ENCODE results near the gene EHBP1. TPM values are rescaled to one million over a fixed set of nuclear protein-coding genes. Genes with fewer than 3 reads are reported as not detected.

The EHBP1 gene
- total and polyA plus RNA-seq, 2 donors (not counting 3 experiments of a cell fraction or from before 2014, with no cell fraction given), result 8.4 to 34.8 TPM

DNA sequence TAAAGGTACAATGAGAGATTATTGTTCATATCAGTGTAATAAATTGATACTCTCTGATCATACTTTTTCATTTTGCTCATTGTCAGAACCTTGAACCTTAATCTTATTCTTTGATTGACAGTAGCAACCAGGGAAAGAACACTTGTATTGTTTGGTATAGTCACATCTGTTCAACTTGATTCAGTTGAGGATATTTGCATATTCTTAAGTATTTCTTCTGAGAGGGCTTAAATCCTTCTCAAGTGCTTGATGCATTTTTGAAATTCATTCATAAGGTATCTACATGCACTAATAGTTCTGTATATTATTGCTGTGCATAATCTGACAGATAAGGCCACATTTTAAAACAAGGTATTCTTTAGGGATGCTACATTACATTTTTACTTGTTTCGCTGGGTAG is 118.9 kb downstream of the EHBP1 start:
- Histone ChIP-seq H3K79me2 (ENCODE audit: control insufficient read depth, insufficient read depth, low read length) (no peaks in the 10 kb centered on the region), H2AFZ (ENCODE audit: low read depth, low read length) (no peak overlapping the region), H3K36me3 (ENCODE audit: control insufficient read depth in 2 of 2, extremely low read depth in 1 of 2, insufficient read depth in 2 of 2, low read length in 2 of 2) (no peaks in the 10 kb centered on the region), H3K27me3 (ENCODE audit: control insufficient read depth in 2 of 2, insufficient read depth in 2 of 2, low read length in 2 of 2) (no peaks in the 10 kb centered on the region), H3K4me2 (ENCODE audit: insufficient read depth, low read length) (no peak overlapping the region), H3K4me3 (replicated peaks in 1 of 3; ENCODE audit: insufficient read depth in 1 of 3, low read depth in 1 of 3, low read length in 3 of 3) (no peak overlapping the region), H3K27ac (ENCODE audit: insufficient read depth, low read depth, low read length) (no peak overlapping the region), H3K9me3 (replicated peaks; ENCODE audit: control insufficient read depth, insufficient read depth, low read length) (no peaks in the 10 kb centered on the region), H3K9me1 (replicated peaks; ENCODE audit: control insufficient read depth, extremely low read depth, insufficient read depth, low read length) (no peaks in the 10 kb centered on the region), H3K9ac (replicated peaks; ENCODE audit: extremely low read depth, insufficient read depth, low read length) (no peak overlapping the region), H3K4me1 (ENCODE audit: control insufficient read depth, extremely low read depth, insufficient read depth, low read length) (peaks cover 18% of the 10 kb centered on the region), H4K20me1 (replicated peaks; ENCODE audit: control insufficient read depth, extremely low read depth, insufficient read depth, low read length) (no peaks in the 10 kb centered on the region)
- ChIA-PET POLR2A (no interaction called here), CTCF (interaction anchor here (0.6 to 1.2 kb wide), 2 partner anchors 19 to 32 kb away, joined by 3 read pairs; no protein-coding TSS in a partner anchor)
- dilution Hi-C loops (cut with MboI; ENCODE audit: extremely low pct_ligation_motif_present, low sequenced_read_pairs), result no loop called here
- BruUV-seq (replicated peaks), result no TSS peak
- TF ChIP-seq MYC (IDR thresholded peaks at IDR 0.05; ENCODE audit: low read depth, low read length) (no peak), FOS (IDR thresholded peaks at IDR 0.05; ENCODE audit: borderline replicate concordance, insufficient read depth, low read length) (no peak), POLR2AphosphoS5 (IDR thresholded peaks at IDR 0.05; ENCODE audit: insufficient read depth, low read depth, low read length) (no peak), EZH2 (IDR thresholded peaks at IDR 0.05; ENCODE audit: borderline replicate concordance, low read depth, low read length, severe bottlenecking) (no peak), JUN (IDR thresholded peaks at IDR 0.05; ENCODE audit: borderline replicate concordance, insufficient read depth, insufficient read length, low read depth) (no peak), GATA2 (IDR thresholded peaks at IDR 0.05; ENCODE audit: insufficient read depth, insufficient read length, low read depth, low read length) (no peak), POLR2A (IDR thresholded peaks at IDR 0.05; ENCODE audit: low read depth, low read length) (no peak)
- TF ChIP-seq, protein P1, sequence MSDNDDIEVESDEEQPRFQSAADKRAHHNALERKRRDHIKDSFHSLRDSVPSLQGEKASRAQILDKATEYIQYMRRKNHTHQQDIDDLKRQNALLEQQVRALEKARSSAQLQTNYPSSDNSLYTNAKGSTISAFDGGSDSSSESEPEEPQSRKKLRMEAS (IDR thresholded peaks at IDR 0.05; ENCODE audit: insufficient read depth, insufficient read length), result no peak
- TF ChIP-seq, protein P2, sequence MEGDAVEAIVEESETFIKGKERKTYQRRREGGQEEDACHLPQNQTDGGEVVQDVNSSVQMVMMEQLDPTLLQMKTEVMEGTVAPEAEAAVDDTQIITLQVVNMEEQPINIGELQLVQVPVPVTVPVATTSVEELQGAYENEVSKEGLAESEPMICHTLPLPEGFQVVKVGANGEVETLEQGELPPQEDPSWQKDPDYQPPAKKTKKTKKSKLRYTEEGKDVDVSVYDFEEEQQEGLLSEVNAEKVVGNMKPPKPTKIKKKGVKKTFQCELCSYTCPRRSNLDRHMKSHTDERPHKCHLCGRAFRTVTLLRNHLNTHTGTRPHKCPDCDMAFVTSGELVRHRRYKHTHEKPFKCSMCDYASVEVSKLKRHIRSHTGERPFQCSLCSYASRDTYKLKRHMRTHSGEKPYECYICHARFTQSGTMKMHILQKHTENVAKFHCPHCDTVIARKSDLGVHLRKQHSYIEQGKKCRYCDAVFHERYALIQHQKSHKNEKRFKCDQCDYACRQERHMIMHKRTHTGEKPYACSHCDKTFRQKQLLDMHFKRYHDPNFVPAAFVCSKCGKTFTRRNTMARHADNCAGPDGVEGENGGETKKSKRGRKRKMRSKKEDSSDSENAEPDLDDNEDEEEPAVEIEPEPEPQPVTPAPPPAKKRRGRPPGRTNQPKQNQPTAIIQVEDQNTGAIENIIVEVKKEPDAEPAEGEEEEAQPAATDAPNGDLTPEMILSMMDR (IDR thresholded peaks at IDR 0.05; ENCODE audit: extremely low read depth in 1 of 2, insufficient read depth in 1 of 2, low read depth in 1 of 2, low read length in 2 of 2), result no peak
- DNase-seq (ENCODE audit: low read depth, low spot score), result no peak
- FAIRE-seq, result no peak
- intact Hi-C loops (cut with micrococcal nuclease), result no loop called here
